Keratinocyte (primary cell): Measurements from ENCODE around the gene TDRD10.
"Not testable (repeated sequence)": the region's sequence is repeated elsewhere in the genome, so short reads cannot be mapped to it uniquely, and the experiment has no call there.

ENCODE experiments used
- CTCF ChIP-seq, 3 experiments: IDR thresholded peaks in 1 of 3; conservative IDR thresholded peaks in 1 of 3; optimal IDR thresholded peaks in 1 of 3; 2 replicates in 2 of 3; 3 replicates in 1 of 3; pipeline versions ENCODE3 to v1.5.1; 2011; ENCODE audit warnings: low read length in 3 of 3, mild to moderate bottlenecking in 3 of 3, moderate library complexity in 2 of 3, control low read depth in 1 of 3, inconsistent platforms in 1 of 3; ENCODE audit not compliant: insufficient read depth in 2 of 3; ENCODE audit errors: extremely low read depth in 1 of 3
- EZH2 ChIP-seq: IDR thresholded peaks from one replicate; pipeline ENCODE4 v1.6.1; 2012; ENCODE audit warnings: inconsistent platforms, mild to moderate bottlenecking, low read length, moderate library complexity

GRCh38 chr1:154486756-154487155 lies 15.3 kb upstream of the TDRD10 start:
- TF ChIP-seq CTCF (optimal IDR thresholded peaks at IDR 0.05 in 1 of 3, IDR thresholded peaks at IDR 0.05 in 1 of 3, conservative IDR thresholded peaks at IDR 0.05 in 1 of 3; ENCODE audit: extremely low read depth in 1 of 3, insufficient read depth in 2 of 3, low read length in 3 of 3); EZH2: not testable (repeated sequence)
